Effector CD4-positive, alpha-beta T cell (primary cell): ENCODE measurements around the gene SAP30BP.

Experiments
- DNase-seq: peaks from one replicate; pipeline ENCODE4 v3.0.0-alpha.2; 2020
- total RNA-seq: gene quantifications from one replicate; lab custom pipeline; 2026; lab: John Stamatoyannopoulos, UW

SAP30BP gene
- 136 reads per million, percentile 88 among the genes with 10 or more reads in this experiment for total RNA-seq

DNA sequence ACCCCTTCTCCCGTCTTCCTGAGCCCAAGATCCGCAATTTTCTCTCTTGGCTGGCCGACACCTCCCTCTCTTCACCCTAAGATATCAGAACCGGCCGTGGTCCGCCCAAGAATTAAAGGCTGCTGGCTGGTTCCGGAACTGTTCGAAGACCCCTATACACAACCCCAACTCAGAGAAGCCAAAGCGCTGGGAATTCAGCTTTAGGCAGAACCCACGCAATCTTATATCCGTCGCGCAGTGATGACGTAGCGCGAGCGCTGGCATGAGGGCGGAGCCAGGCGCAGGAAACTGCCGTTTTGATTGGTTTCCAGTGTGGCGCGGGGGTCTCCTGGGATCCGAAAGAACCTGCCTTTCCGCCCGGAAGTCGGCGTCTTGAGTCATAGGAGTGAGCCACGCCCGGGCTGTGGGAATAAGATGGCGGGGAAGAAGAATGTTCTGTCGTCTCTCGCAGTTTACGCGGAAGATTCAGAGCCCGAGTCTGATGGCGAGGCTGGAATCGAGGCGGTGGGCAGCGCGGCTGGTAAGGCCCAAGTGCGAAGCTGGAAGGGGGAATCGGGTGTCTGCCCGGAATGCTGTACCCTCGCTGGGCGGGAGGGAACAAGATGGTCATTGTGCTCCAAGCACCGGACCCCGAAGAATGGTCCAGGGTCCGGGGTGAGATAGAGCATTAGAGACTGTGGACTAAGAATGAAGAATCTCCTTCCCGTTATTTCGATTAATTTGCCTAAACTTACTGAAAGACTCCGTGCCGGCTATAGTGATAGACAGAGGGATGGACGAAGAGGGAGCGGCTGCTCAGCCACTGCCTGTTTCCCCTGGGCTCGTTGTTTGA lies at the start of gene SAP30BP, which contains the start of gene RECQL5:
Gene SAP30BP (plus strand): TSS at position 380 of the 832 bp plus-strand sequence. CDS start 35 bp downstream, at position 415.
Gene RECQL5 (minus strand): TSS at position 196 of the 832 bp plus-strand sequence. CDS start 597 bp downstream, outside the sequence.
- peak; percentile 99 for DNase-seq

DNA sequence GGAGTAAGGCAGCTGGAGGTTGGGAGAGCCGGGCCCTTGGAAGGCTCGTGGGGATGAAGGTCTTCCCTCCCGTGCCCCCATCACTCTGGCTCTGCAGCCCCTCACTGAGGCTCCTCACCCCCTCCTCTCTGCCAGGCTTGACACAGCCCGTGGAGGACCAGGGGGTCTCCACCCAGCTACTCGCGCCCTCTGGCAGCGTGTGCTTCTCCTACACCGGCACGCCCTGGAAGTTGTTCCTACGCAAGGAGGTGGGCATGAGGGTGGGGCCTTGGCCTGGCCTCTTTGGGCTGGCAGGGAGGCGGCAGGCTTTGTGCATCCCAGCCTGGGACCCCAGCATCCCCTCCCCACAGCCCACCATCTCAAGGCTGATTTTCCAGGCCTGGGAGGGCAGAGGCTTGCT lies 49.5 kb upstream of the SAP30BP start:
- no peak for DNase-seq

DNA sequence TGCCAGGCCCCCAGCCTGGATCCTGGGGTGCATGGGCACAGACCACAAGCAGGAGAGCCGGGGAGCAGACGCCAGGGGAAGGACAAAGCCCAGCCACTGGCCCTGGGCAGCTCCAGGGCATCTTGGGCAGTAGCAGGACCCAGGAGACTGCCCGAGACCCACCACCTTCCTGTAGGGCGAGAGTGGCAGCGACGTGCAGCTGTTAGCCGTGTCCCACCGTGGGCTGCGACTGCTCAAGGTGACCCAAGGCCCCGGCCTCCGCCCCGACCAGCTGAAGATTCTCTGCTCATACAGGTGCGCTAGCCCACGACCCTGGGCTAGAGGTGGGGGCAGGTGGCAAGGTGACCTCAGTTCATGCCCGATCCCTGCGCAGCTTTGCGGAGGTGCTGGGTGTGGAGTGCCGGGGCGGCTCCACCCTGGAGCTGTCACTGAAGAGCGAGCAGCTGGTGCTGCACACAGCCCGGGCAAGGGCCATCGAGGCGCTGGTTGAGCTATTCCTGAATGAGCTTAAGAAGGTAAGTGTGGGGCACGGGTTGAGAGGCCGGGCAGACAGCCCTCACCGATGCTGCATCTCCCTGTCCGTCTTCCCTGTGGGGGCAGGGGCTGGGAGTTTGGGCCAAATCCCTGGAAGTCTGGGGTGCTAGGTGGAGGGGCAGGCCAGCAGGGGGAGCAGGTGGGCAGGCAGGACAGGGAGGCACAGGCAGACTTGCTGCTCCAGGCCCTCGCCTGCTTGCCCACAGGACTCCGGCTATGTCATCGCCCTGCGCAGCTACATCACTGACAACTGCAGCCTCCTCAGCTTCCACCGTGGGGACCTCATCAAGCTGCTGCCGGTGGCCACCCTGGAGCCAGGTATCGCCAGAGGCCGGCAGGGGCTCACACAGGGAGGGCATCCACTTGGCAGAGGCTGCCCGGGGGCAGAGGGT lies 47.4 kb upstream of the SAP30BP start:
- DNase-seq, result no peak

DNA sequence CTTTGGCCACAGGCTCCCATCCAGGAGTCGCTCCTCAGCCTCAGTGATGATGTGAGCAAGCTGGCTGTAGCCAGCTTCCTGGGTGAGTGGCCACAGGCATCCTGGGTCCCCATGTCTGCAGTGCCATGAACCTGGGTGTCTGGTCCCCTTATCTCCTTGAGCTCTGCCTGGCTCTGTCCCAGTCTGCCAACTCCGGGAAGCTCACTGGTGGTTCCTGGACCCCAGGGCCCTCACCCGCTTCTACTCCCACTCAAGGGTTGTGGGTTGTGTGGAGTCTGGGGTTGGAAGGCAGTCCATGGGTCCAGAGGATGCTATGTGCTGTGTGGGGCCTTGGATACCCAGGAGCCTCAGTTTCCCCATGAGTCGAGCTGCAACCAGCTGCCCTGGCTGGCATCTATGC lies 45.6 kb upstream of the SAP30BP start:
- DNase-seq, result no peak

DNA sequence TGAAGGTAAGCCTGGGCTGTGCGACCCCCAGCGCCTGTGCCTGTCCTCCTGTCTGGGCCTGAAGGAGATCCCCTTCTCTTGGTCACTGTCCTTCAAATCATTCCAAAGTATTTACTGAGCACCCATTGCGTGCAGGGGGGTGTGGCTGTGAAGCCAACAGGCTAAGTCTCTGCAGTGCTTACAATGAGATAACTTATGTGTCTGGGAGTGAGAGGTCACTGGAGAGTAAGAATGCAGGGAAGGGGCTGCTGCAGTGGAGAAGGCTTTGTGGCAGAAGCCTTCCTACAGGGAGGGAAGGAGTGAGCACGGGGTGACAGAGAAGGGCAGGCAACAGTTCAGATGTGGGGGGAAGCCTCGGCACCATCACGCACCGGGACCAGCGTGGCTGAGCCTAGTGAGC lies 45.1 kb upstream of the SAP30BP start:
- DNase-seq, result no peak

DNA sequence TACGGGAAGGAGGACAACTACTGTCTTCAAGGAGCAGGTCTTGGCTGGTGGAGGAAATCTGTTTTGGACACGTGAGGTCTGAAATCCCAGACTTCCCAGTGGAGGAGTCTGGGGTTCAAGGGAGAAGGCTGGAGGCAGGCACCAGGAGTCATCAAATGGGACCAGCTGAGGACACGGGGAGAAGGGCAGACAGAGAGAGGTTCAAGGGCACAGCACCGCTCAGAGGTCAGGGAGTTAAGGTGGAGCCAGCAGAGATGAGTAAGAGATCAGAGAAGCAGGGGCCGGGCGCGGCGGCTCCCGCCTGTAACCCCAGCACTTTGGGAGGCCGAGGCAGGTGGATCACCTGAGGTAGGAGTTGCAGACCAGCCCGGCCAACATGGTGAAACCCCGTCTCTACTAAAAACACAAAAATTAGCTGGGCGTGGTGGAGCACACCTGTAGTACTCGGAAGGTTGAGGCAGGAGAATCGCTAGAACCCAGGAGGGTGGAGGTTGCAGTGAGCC lies 44.3 kb upstream of the SAP30BP start:
- DNase-seq, result no peak

DNA sequence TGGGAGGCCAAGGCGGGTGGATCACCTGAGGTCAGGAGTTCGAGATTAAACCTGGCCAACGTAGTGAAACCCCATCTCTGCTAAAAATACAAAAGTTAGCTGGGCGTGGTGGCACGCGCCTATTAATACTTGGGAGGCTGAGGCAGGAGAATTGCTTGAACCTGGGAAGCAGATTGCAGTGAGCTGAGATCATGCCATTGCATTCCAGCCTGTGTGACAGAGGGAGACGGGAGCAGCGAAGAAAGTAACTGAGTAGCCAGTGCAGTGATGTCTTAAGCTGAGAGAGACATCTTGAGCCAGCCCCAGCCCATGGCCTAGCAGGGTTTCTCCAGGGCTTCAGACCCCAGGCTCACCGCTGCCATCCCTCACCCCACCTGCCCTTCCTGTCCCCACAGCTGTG lies 43.8 kb upstream of the SAP30BP start:
- DNase-seq, result no peak

DNA sequence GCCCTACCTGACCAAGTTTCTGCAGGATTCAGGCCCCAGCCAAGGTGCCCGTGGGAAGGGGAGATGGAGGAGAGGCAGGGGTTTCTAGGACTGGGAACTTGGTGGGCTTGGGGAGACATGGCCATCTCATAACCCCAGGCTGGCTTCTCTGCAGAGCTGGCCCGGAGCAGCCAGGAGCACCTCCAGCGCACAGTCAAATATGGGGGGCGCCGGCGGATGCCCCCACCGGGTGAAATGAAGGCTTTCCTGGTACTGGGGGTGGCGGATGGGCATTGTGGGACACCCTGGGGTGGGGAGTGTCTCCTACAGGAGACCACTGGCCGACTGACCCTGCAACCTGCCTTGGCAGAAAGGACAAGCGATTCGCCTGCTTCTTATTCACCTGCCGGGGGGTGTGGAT lies 43.1 kb upstream of the SAP30BP start:
- no peak for DNase-seq

DNA sequence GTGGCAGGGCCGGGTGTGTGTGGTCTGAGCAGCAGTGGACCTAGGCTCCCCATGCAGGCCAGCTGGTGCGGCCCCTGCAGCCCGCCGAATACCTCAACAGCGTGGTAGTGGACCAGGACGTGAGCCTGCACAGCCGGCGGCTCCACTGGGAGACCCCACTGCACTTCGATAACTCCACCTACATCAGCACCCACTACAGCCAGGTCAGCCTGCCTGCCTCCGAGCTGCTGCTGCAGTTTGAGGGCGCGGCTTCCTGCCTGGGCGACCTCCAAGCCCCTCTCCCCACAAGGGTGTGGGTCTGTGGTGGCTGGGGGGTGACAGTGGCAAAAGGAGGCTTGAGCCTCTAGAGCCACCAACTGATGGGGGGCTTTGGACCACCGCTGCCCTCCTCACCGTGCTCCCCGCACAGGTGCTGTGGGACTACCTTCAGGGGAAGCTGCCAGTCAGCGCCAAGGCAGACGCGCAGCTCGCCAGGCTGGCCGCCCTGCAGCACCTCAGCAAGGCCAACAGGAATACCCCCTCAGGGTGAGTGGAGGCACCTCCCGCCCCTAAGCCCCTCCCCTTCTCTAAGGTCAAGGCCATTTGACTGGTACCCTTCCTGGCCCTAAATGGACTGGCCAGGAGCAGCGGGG lies 42.3 kb upstream of the SAP30BP start:
- DNase-seq, result no peak

DNA sequence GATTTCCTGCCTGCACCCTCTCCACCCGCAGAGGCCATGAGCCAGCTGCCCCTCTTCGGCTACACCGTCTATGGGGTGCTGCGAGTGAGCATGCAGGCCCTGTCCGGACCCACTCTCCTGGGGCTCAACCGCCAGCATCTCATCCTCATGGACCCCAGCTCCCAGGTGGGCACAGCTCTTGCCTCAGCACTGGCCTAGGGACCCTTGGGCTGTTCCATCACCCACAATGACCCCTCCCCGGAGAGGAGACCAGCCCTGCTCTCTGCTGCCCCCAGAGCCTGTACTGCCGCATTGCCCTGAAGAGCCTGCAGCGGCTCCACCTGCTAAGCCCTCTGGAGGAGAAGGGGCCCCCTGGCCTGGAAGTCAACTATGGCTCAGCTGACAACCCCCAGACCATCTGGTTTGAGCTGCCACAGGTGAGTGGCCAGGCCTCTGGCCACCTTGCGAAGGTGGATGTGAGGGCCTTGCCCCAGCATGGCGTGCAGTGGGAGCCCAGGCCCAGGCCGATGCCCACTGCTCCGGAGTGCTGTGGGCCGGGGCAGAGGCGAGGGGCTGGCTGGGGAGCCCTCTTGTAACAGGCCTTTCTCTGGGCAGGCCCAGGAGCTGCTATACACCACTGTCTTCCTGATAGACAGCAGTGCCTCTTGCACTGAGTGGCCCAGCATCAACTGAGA lies 41.2 kb upstream of the SAP30BP start:
- no peak for DNase-seq

DNA sequence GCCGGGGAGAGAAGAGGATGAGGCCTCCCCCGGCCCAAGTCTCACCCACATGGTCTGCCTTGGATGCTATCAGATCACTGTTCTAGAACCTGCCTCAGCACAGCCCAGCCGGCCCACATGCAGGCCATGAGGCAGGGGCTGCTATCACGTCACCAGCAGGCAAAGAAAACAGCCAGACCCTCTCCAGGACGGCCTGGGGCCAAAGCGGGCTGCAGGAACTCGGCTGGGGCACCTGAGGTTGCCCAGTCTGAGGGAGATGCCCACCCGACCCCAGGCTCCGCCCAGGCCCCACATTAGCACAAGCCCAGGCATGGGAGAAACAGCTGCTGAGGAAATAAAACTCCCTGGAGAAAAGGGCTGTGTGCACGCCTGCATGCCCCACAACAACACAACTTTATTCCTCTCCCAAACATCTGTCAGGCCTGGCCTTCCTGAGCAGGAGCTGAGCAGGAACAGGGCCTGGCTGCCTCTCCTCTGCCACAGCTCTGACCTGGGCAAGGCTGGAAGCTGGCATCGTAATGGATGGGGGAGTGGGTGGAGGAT lies 40.6 kb upstream of the SAP30BP start:
- no peak for DNase-seq

DNA sequence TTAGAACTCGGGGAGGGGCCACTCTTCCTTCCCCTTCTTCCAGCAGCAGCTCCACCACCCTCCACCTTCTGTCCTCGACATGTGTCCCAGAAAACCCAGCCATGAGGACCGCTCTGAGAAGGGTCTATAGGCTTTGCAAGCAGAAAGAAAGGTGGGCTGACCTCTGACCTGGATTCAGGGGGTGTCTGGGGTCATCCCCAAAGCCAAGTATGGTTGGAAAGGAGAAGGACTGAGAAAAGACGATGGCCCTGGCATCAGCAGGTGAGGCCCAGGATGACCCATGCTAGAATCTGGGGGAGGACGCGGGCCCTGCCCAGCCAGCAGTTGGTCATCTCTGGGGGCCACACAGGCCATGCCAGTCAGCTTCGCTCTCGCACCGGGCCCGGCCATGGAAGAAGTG lies 40.0 kb upstream of the SAP30BP start:
- no peak for DNase-seq

DNA sequence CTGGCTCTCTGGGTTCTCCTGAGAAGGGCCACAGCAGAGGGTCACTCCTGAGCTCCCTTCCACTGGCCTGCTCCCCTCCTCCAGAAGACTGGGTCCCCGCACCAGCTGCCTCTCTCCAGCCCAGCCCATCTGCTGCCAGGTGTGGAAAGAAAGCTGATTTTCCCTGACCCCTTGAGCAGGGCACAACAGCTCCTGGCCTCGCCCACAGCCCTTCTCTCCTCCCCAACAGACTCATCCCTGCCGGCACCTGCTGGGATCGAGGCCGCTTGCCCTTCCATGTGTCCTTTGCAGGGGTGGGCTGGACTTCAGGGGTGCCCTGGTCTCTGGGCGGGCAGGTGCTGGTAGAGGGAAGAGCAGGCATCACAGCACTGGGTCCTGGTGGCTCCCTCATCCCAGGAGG lies 38.7 kb upstream of the SAP30BP start:
- no peak for DNase-seq

DNA sequence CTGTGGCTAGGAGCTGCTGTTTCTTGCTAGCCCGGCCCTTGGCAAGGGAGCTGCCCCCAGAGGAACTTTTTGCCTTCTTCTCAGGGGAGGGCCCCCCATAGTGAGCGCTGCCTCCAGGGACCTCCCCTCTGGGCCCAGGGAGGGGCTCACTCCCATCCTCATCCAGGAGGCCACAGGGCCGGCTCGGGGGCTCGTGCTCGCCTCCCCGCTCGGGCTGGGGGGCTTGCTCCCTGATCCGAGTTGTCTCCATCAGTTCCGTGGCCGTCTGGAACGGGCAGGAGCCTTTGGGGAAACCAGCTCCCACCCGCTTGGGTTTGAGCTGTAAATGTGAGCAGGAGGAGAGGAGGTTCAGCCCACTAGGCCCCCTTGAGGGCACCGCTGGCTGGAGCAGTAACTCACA lies 38.0 kb upstream of the SAP30BP start:
- no peak for DNase-seq

DNA sequence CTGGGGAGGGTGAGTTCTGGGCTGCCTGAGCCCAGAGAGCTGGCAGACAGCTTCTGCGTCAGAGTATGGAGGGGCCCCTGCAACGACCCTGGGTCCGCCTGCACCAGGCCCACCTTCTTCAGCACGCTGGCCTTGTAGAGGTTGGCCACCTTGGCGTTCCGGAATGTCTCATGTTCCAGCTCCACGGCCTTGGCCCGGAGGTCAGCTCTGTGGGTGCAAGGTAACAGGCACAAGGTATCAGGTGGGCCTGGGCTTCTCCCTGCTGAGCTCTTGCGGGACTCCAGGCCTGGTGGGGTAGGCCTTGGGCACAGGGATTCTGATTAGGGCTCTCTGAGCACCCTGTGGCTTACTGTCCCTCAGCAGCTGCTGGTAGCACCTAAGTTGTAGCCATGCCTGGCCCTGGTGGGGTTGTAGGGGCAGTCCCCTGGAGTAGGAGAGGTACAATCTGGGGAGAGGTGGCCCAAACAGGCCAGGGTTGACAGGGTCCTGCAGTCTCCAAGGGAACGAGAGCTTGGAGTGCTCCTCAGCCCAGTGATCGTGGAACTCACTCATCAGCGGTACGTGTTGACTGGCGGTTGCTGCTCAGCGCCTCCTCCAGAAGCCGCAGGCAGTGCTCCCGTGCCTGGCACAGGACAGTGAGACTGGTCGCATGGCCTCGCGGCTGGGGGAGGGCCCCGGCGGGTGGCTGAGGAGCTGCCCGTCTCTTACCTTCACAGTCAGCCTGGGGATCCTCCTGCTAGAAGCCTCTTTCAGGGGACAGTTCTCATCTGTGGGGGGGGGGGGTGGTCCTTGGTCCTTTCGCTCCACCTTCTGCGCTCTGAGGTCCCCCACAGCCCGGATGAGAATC lies 36.8 kb upstream of the SAP30BP start:
- no peak for DNase-seq

DNA sequence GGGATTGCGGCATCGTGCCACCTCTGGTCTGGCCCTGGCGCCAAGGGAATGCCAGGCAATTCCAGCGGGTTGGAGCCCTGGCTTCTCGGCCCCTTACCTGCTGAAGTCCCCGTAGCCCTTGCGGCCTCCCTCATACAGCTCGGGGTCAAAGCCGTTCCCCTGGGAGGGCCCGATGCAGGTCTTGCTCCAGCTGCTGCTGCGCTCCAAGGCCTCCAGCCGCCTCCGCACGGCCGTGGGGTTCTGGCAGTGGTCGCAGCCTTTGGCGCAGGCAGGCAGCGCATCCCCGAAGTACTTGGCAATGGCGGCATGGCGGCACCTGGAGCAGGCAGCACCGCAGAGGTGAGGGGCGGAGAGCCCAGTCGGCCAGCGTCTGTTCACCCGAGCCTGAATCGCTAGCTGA lies 35.8 kb upstream of the SAP30BP start:
- no peak for DNase-seq

DNA sequence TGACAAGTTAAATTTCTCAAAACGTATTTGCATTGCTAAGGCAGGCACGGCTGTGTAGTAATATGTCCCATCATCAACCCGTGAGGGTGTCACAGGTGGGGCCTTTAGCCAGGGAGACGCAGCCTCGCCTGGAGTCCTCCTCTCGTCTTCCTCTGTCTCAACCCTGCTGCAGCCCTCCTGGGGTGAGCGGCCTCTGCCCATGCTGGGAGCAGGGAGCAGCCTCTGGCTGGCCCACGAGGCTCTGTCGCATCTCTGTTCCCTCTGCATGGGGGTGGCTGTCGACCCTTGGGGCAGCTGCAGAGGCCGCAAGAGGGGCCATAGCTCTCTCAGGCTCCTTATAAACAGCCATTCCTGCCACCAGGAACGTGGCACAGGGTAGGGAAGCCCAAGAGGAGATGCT lies 34.7 kb upstream of the SAP30BP start:
- no peak for DNase-seq

DNA sequence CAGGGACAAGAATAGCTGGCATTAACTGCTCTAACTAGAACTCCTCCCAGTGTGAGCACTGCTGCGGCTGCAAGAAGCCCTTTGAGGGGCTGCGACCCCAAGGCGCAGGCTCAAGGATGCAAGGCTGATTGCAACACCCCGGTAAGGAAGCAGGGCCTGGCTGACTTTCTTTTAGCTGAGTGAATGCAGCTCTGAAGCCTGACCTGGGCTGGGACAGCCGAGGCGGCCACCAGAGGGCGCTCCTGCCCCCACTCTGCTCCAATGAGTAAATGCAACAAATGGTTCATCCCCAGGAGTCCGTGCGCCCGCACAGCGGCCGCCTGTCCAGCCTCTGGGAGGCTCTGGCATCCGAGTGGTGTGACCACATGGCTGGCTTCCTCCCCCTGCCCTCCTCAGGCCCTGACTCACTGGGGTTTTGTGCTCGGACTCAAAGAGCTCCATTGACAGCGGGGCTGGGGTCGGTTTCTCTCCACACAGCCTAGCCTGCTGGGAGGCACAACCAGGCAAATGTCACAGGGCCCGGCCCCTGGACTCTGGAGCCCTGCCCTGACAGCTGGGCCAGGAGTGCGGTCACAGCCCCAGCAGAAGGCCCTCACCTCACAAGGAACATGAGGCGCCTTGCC lies 34.2 kb upstream of the SAP30BP start, which contains the start of gene SMIM5:
Gene SMIM5 (plus strand): TSS at position 572 of the 623 bp plus-strand sequence. CDS start 6,768 bp downstream, outside the sequence.
- DNase-seq, result peak; percentile 74

DNA sequence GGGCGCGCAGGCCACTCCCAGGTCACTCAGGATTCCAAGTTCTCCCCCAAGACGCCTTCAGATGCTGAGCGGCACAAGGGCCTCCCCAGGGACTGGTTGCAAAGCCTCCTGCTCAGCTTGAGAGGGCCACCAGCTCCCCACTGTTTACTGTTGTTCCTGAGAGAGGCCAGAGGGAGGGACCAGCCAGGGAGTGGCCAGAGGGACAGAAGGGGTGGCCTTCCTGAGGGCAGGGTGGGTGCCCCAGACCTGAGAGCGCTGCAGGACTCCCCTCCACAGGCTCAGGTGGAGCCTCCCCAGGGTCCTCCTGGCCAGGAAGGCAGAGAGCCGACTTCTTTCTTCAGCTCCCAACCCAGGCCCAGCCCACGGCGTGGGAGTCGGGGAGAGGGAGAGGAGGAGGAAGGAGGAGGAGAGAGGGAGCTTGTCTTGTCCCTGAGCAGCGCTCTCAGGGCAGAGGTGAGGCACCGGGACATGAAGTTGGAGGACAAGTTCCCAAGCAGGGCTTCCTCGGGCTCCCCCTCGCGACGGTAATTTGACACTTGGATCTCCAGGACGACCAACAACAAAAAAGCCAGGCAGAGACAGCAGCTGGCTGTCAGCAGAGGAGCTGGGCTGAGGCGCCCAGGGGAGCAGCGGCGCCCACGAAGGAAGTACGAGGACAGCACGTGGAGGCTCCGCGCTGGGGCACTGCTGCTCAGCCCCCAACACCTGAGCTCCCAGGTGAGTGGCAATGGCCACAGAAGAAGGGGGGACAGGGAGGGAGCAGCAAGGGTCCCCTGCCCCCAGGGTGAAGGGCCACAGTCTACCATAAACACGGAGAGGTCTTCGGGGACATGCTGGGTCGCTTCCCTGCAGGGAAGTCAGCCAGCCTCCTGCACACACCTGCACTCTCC lies 33.4 kb upstream of the SAP30BP start:
- peak; percentile 34 for DNase-seq
